GM12891 (cell line): Measurements from ENCODE around the gene SHE.

Experiments
- PAX5 ChIP-seq: IDR thresholded peaks from 2 replicates; pipeline ENCODE4 v1.6.1; 2011; ENCODE audit warnings: low read length, moderate library complexity, mild to moderate bottlenecking; ENCODE audit not compliant: insufficient read depth, severe bottlenecking
- POLR2A ChIP-seq: IDR thresholded peaks from 2 replicates; pipeline ENCODE4 v1.6.1; 2011; ENCODE audit warnings: low read depth, low read length, control low read depth
- SPI1 ChIP-seq: IDR thresholded peaks from 2 replicates; pipeline ENCODE4 v1.6.1; 2011; ENCODE audit warnings: low read depth, low read length, control low read depth

DNA sequence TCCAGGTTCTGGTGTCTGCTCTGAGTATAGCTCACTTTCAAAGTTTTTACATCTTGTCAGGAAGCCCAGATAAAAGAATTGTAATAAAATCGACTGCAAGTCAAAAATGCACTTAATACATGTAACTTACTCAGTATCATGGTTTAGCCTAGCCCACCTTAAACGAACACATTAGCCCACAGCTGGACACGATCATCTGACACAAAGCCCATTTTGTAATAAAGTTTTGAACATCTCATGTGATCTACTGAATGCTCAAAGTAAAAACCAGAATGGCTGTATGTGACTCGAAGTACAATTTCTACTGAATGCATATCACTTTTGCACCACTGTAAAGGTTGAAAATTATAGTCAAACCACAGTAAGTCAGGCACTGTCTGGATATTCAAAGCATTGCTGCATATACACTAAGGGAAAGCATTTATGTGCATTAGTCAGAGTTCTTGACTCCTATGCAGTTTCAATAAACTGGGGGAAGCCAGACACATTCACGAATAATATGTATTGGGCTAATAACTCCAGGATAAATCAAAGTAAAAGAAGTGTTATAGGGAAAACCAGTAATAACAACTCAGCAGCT lies 12.4 kb downstream of the SHE start:
- TF ChIP-seq PAX5 = no peak
- no peak for TF ChIP-seq POLR2A
- no peak for TF ChIP-seq SPI1
